NB4 (cell line): ENCODE results near the gene NEMF.

Experiments used
- CTCF ChIP-seq: IDR thresholded peaks from one replicate; pipeline ENCODE4 v1.5.1; 2012; ENCODE audit warnings: low read depth, low read length
- MYC ChIP-seq: IDR thresholded peaks from 2 replicates; pipeline ENCODE4 v1.6.1; 2011; ENCODE audit warnings: low read depth, low read length
- POLR2A ChIP-seq: IDR thresholded peaks from 2 replicates; pipeline ENCODE4 v1.6.1; 2011; ENCODE audit warnings: mild to moderate bottlenecking; ENCODE audit not compliant: insufficient read length; ENCODE audit errors: extremely low read depth
- TF ChIP-seq, protein P1 (sequence below): IDR thresholded peaks from 2 replicates; pipeline ENCODE4 v1.6.1; 2011; ENCODE audit warnings: low read depth, low read length

DNA sequence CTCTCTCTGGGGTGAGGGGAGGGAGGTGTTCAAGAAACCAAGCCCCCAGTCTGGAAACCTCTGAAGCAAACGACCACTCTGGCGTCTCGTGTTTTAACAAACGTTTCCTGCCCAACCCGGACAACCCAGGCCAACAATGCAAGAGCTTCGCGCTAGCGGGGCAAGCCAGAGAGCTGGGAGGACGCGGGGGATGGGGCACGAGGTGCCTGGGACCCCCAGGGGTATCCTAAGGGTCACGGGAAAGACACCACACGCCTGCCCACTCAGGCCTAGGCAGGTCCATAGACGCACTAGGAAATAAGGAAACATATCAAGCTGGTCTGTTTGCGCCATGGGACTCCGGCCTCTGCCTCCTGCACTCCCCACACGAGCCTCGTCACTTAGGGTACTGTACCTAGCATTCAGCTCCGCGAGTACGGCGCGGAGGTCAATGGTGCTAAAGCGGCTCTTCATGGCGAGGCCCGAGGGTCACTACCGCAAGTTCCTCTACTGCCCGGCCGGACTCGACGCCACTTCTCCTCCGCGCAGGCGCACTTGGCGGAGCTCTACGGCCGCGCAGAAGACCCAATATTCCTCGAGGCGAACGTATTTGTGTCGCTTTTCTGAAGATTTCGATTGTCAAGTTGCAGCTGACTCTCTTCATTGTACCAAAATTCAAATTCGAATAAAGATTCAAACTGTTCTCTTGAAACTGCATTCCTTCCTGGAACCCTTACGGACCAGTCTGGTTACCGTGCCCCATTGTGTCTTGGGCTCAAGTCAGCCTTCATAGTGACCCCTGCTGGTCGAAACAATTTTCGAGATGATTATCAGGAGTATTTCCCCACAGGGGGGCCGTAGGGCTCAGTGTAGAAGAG is at the start of gene NEMF:
- TF ChIP-seq CTCF (peak; percentile 66), POLR2A (peak; percentile 85), MYC (peak; percentile 3; the same call in 1 of the 2 replicates)
- TF ChIP-seq, protein P1, sequence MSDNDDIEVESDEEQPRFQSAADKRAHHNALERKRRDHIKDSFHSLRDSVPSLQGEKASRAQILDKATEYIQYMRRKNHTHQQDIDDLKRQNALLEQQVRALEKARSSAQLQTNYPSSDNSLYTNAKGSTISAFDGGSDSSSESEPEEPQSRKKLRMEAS: no peak; the same call in 1 of the 2 replicates
